Measurements from ENCODE around the gene HOXB9. TPM values are rescaled to one million over a fixed set of nuclear protein-coding genes. Genes with fewer than 3 reads are reported as not detected.

Gene HOXB9
- total RNA-seq, 4 donors from 2014 or later: not detected

DNA sequence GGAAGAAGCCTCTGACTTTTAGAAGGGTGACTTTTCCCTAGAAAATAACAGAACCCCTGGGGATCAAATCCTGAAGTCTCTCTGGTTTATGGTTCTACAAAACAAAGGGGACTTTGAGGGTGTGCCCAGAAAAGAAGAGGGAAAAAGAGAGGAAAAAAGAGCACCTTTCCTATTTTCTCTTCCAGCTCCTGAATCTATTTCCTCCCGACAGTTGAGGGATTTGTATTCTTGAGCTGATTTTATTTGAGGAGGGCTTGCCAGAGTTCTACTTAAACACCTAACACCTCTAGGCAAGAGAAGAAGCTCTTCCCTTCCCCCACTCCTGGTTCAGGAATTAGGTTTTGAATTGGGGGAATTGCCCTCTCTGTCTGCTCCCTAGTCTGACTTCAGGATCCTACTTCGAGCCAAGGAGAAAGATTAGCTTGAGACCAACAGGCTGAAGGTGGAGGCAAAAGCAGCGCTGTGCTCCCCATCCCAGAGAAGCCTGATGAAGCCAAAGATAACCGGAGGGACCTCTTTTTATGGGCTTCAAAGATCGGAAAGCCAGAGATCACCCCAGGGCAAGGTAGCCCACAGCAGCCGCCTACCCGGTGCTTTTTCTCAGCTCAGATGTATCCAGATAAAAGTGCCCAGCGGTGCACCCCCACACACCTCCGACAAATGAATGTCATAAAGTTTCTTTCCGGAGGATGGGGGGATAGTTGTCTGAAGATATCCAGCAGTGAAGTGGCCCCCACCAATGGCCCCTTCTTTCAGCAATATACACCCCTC lies 36.9 kb downstream of the HOXB9 start:
- Histone ChIP-seq H3K4me3 (peak overlapping the region in 1 of 2 donors; percentile 39), H3K27ac (peak overlapping the region in 2 of 4 donors; percentile 97 to 98), H3K36me3 (no peaks in the 10 kb centered on the region), H3K27me3 (peaks cover 25% of the 10 kb centered on the region), H3K4me1 (peaks cover 0 to 57% (median 0%) of the 10 kb centered on the region in 3 donors), H3K9me3 (no peaks in the 10 kb centered on the region)
- ATAC-seq: no peak
- WGBS, 2 donors (ENCODE audit: low coverage in 1 of 2): 77 to 90% methylated on average over 1 to 4 of the region's 10 CpGs
- TF ChIP-seq, protein P1, sequence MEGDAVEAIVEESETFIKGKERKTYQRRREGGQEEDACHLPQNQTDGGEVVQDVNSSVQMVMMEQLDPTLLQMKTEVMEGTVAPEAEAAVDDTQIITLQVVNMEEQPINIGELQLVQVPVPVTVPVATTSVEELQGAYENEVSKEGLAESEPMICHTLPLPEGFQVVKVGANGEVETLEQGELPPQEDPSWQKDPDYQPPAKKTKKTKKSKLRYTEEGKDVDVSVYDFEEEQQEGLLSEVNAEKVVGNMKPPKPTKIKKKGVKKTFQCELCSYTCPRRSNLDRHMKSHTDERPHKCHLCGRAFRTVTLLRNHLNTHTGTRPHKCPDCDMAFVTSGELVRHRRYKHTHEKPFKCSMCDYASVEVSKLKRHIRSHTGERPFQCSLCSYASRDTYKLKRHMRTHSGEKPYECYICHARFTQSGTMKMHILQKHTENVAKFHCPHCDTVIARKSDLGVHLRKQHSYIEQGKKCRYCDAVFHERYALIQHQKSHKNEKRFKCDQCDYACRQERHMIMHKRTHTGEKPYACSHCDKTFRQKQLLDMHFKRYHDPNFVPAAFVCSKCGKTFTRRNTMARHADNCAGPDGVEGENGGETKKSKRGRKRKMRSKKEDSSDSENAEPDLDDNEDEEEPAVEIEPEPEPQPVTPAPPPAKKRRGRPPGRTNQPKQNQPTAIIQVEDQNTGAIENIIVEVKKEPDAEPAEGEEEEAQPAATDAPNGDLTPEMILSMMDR (IDR thresholded peaks at IDR 0.05): no peak
- no peak for TF ChIP-seq POLR2A (IDR thresholded peaks at IDR 0.05)
- no peak for TF ChIP-seq POLR2AphosphoS5 (IDR thresholded peaks at IDR 0.05)
- no peak for TF ChIP-seq EP300 (IDR thresholded peaks at IDR 0.05)

GRCh38 chr17:48588528-48588927 lies 37.6 kb downstream of the HOXB9 start:
- Histone ChIP-seq H3K27me3 (peaks cover 25% of the 10 kb centered on the region), H3K27ac (peak overlapping the region in 2 of 4 donors; percentile 97 to 98), H3K4me3 (peak overlapping the region in 1 of 2 donors; percentile 39), H3K9me3 (no peaks in the 10 kb centered on the region), H3K36me3 (no peaks in the 10 kb centered on the region), H3K4me1 (peaks cover 0 to 59% (median 0%) of the 10 kb centered on the region in 3 donors)
- WGBS, 2 donors (ENCODE audit: low coverage in 1 of 2): 70 to 85% methylated on average over 2 of the region's 2 CpGs
- ATAC-seq: no peak
- TF ChIP-seq POLR2AphosphoS5 (IDR thresholded peaks at IDR 0.05) (peak; percentile 39), EP300 (IDR thresholded peaks at IDR 0.05) (no peak)

DNA sequence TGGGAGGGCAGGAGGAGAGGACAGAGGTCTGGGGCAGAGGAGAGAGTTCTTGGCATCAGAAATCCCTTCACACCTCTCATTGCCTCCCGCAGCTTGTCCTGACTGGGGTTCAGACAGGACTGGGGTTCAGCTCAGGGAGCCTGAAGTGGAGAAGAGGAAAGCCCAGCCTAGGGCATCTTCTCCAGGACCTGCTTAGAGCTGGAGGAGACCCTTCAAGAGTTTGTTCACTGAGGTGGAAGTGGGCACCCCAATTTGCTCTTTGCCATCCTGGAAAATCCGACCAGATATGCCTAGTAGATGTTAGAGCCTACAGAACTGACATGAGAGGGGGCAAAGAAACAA lies 38.1 kb downstream of the HOXB9 start:
- Histone ChIP-seq H3K9me3 (no peaks in the 10 kb centered on the region), H3K27ac (peak overlapping the region in 3 of 4 donors; percentile 42 to 98 (median 97)), H3K4me3 (peak overlapping the region in 1 of 2 donors; percentile 39), H3K36me3 (no peaks in the 10 kb centered on the region), H3K27me3 (peaks cover 25% of the 10 kb centered on the region), H3K4me1 (peaks cover 0 to 59% (median under 1%) of the 10 kb centered on the region in 3 donors)
- no peak for ATAC-seq
- TF ChIP-seq POLR2A (IDR thresholded peaks at IDR 0.05): no peak
- no peak for TF ChIP-seq POLR2AphosphoS5 (IDR thresholded peaks at IDR 0.05)
- TF ChIP-seq EP300 (IDR thresholded peaks at IDR 0.05): no peak
- TF ChIP-seq, protein P1 (IDR thresholded peaks at IDR 0.05): no peak
- WGBS, 2 donors (ENCODE audit: low coverage in 1 of 2): 80% methylated on average over 1 of the region's 2 CpGs; no CpG with 5 or more reads in 1 of the 2 donors

DNA sequence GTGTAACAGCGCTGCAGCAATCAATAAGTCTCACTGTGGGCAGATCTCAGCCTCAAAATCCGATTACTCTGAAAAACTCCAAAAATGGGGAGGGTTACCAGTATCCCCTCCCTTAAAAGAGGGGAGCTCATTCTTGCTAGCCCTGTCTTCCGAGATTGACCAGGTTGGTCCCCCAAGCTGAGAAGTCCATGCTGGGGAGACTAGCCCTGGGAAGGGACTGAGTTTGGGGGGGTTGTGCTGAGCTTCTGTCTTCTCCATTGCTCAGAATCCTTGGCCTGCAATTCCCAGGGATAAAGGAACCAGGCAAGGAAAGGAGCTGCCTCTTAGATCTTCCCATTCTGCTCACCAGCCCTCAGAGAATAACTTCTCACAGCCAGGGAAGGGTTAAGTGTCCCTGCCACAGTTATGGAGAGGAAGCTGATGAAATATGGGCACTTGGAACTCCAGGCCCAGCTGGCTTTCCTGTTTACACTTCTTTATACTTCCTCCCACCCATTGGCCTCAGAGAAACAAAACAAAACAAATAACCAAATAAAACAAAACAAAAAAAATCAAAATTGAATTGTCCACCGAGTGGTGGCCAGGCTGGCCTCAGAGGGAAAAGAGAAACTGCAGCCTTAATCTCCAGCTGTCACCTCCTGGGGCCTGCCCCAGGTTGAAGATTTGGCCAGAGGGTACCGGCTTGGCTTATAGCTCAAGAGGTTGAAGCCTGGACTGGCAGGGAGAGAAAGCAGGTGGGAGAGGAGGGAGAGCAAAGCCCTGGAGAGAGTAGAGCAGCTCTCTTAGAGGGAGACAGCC lies 38.7 kb downstream of the HOXB9 start:
- no peaks in the 10 kb centered on the region for H3K36me3 ChIP-seq
- peak overlapping the region in 3 of 4 donors; percentile 42 to 98 (median 97) for H3K27ac ChIP-seq
- H3K9me3 ChIP-seq: no peaks in the 10 kb centered on the region
- H3K4me3 ChIP-seq: peak overlapping the region in 1 of 2 donors; percentile 73
- ATAC-seq: no peak
- H3K4me1 ChIP-seq: peaks cover 3 to 59% (median 5%) of the 10 kb centered on the region in 3 donors
- TF ChIP-seq EP300 (IDR thresholded peaks at IDR 0.05) (no peak), POLR2AphosphoS5 (IDR thresholded peaks at IDR 0.05) (no peak), POLR2A (IDR thresholded peaks at IDR 0.05) (no peak)
- TF ChIP-seq, protein P1 (IDR thresholded peaks at IDR 0.05): no peak
- peaks cover 19% of the 10 kb centered on the region for H3K27me3 ChIP-seq
- WGBS, 2 donors (ENCODE audit: low coverage in 1 of 2): 24 to 62% methylated on average over 2 to 5 of the region's 5 CpGs
